ENCODE results near the gene PRKCH. TPM values are rescaled to one million over a fixed set of nuclear protein-coding genes. Genes with fewer than 3 reads are reported as not detected.

Gene PRKCH
- polyA plus RNA-seq, 2 of the 4 experiments (the other 2 are of a cell fraction) = 10.0 to 10.2 TPM

- Histone ChIP-seq H3K27ac (no peak overlapping the region), H3K4me2 (peak overlapping the region; percentile 36), H3K4me3 (no peak overlapping the region), H3K9me3 (no peaks in the 10 kb centered on the region), H3K4me1 (peaks cover 18% of the 10 kb centered on the region)
- DNase-seq (ENCODE audit: low read depth in 1 of 2, low spot score in 1 of 2) (no peak), FAIRE-seq (no peak), ATAC-seq (no peak)
- WGBS (ENCODE audit: missing lambda C conversion rate) = 54% methylated on average over 2 of the region's 2 CpGs
- TF ChIP-seq ZSCAN20 (CRISPR knock-in tag; IDR thresholded peaks at IDR 0.05) = no peak
- no peak for TF ChIP-seq JUN (IDR thresholded peaks at IDR 0.05)
- TF ChIP-seq FOSL2 (IDR thresholded peaks at IDR 0.05) = no peak
- TF ChIP-seq FOSL2 (CRISPR knock-in tag; IDR thresholded peaks at IDR 0.05) = no peak
- TF ChIP-seq MAFK (IDR thresholded peaks at IDR 0.05; ENCODE audit: partially characterized antibody) = no peak
- no peak for TF ChIP-seq JUNB (IDR thresholded peaks at IDR 0.05)
- TF ChIP-seq RCOR1 (IDR thresholded peaks at IDR 0.05; ENCODE audit: low read depth, low read length) = no peak
- TF ChIP-seq ZNF302 (CRISPR knock-in tag; IDR thresholded peaks at IDR 0.05) = no peak
- TF ChIP-seq EP300 (IDR thresholded peaks at IDR 0.05) = no peak
- no peak for TF ChIP-seq NPAS2 (CRISPR knock-in tag; IDR thresholded peaks at IDR 0.05; ENCODE audit: borderline replicate concordance)
- no peak for TF ChIP-seq ZC3H11A (IDR thresholded peaks at IDR 0.05)
- TF ChIP-seq E2F6 (IDR thresholded peaks at IDR 0.05; ENCODE audit: borderline replicate concordance, low read depth) = no peak
- no peak for TF ChIP-seq CHD4 (IDR thresholded peaks at IDR 0.05; ENCODE audit: borderline replicate concordance)
- TF ChIP-seq GATA3 (IDR thresholded peaks at IDR 0.05; ENCODE audit: borderline replicate concordance) = no peak
- TF ChIP-seq HEYL (CRISPR knock-in tag; IDR thresholded peaks at IDR 0.05) = no peak
- no peak for TF ChIP-seq KDM5A (IDR thresholded peaks at IDR 0.05)
- TF ChIP-seq RAD21 (conservative IDR thresholded peaks at IDR 0.05 in 1 of 2, IDR thresholded peaks at IDR 0.05 in 1 of 2) = no peak
- TF ChIP-seq POLR2A (IDR thresholded peaks at IDR 0.05; ENCODE audit: low read length) = no peak
- TF ChIP-seq EHF (CRISPR knock-in tag; IDR thresholded peaks at IDR 0.05) = no peak
- no peak for TF ChIP-seq CTCF (IDR thresholded peaks at IDR 0.05)
- ChIA-PET POLR2A (no interaction called here), CTCF (interaction anchor here (0.9 kb wide), 1 partner anchor 159 kb away, joined by 3 read pairs; no protein-coding TSS in a partner anchor)
Measured at GRCh38 chr14:61428261-61428660, 106.9 kb downstream of the PRKCH start.

- FAIRE-seq (no peak), DNase-seq (ENCODE audit: low read depth in 1 of 2, low spot score in 1 of 2) (no peak), ATAC-seq (no peak)
- ChIA-PET POLR2A (no interaction called here), CTCF (no interaction called here)
- WGBS (ENCODE audit: missing lambda C conversion rate) = 50% methylated on average over 2 of the region's 2 CpGs
- no peak for TF ChIP-seq E2F6 (IDR thresholded peaks at IDR 0.05; ENCODE audit: borderline replicate concordance, low read depth)
- TF ChIP-seq CHD2 (IDR thresholded peaks at IDR 0.05; ENCODE audit: low read length, partially characterized antibody) = no peak
- TF ChIP-seq TFCP2L1 (CRISPR knock-in tag; IDR thresholded peaks at IDR 0.05) = no peak
- no peak for TF ChIP-seq JUN (IDR thresholded peaks at IDR 0.05)
- no peak for TF ChIP-seq HDAC2 (IDR thresholded peaks at IDR 0.05)
- TF ChIP-seq RFX5 (IDR thresholded peaks at IDR 0.05) = no peak
- no peak for TF ChIP-seq CHD4 (IDR thresholded peaks at IDR 0.05; ENCODE audit: borderline replicate concordance)
- no peak for TF ChIP-seq CTCF (IDR thresholded peaks at IDR 0.05)
- no peak for TF ChIP-seq MAZ (IDR thresholded peaks at IDR 0.05; ENCODE audit: borderline replicate concordance, low read depth, low read length)
- no peak for TF ChIP-seq ZC3H11A (IDR thresholded peaks at IDR 0.05)
- no peak for TF ChIP-seq NPAS2 (CRISPR knock-in tag; IDR thresholded peaks at IDR 0.05; ENCODE audit: borderline replicate concordance)
- no peak for TF ChIP-seq RNF2 (IDR thresholded peaks at IDR 0.05; ENCODE audit: borderline replicate concordance, low read depth)
- TF ChIP-seq FOSL2 (IDR thresholded peaks at IDR 0.05) = no peak
- TF ChIP-seq FOSL2 (CRISPR knock-in tag; IDR thresholded peaks at IDR 0.05) = no peak
- TF ChIP-seq CBX2 (IDR thresholded peaks at IDR 0.05; ENCODE audit: borderline replicate concordance, low read depth) = no peak
- TF ChIP-seq KDM1A (IDR thresholded peaks at IDR 0.05; ENCODE audit: low read depth) = no peak
- no peak for TF ChIP-seq RCOR1 (IDR thresholded peaks at IDR 0.05; ENCODE audit: low read depth, low read length)
- TF ChIP-seq RAD21 (conservative IDR thresholded peaks at IDR 0.05 in 1 of 2, IDR thresholded peaks at IDR 0.05 in 1 of 2) = no peak
- no peak for TF ChIP-seq SMC3 (IDR thresholded peaks at IDR 0.05)
- no peak for TF ChIP-seq BCL3 (IDR thresholded peaks at IDR 0.05)
- TF ChIP-seq TP53 (CRISPR knock-in tag; IDR thresholded peaks at IDR 0.05) = no peak
- Histone ChIP-seq H3K4me2 (peak overlapping the region; percentile 36; the same call in 2 of the 3 replicates), H3K9me3 (no peaks in the 10 kb centered on the region), H3K4me3 (no peak overlapping the region), H3K4me1 (peaks cover 27% of the 10 kb centered on the region), H3K27ac (peak overlapping the region in 1 of 2 experiments; percentile 15; a peak in 1 of 6 replicates)
Measured at GRCh38 chr14:61429316-61429715, 107.9 kb downstream of the PRKCH start.

Data from A549 (cell line).